GM19468 (cell line): ENCODE data around the gene TMEM209.
"Not testable (repeated sequence)": the region's sequence is repeated elsewhere in the genome, so short reads cannot be mapped to it uniquely, and the experiment has no call there.

ENCODE experiments used
- ATAC-seq: cut with Tn5 transposase; IDR thresholded peaks from one replicate; pipeline ENCODE4 v1.9.1; 2021; ENCODE audit warnings: mild to moderate bottlenecking, moderate library complexity, moderate number of reproducible peaks; ENCODE audit not compliant: unreplicated experiment; ENCODE audit errors: extremely low read depth

TMEM209 gene

DNA sequence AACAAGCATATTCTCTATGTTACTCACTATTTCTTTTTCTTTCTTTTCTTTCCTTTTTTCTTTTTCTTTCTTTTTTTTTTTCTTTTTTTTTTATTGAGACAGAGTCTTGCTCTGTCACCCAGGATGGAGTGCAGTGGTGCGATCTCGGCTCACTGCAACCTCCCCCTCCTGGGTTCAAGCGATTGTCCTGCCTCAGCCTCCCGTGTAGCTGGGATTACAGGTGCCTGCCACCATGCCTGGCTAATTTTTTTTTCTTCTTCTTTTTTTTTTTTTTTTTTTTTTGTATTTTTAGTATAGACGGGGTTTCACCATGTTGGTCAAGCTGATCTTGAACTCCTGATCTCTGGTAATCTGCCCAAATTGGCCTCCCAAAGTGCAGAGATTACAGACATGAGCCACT, 59.1 kb downstream of the TMEM209 start:
- not testable (repeated sequence) for ATAC-seq

DNA sequence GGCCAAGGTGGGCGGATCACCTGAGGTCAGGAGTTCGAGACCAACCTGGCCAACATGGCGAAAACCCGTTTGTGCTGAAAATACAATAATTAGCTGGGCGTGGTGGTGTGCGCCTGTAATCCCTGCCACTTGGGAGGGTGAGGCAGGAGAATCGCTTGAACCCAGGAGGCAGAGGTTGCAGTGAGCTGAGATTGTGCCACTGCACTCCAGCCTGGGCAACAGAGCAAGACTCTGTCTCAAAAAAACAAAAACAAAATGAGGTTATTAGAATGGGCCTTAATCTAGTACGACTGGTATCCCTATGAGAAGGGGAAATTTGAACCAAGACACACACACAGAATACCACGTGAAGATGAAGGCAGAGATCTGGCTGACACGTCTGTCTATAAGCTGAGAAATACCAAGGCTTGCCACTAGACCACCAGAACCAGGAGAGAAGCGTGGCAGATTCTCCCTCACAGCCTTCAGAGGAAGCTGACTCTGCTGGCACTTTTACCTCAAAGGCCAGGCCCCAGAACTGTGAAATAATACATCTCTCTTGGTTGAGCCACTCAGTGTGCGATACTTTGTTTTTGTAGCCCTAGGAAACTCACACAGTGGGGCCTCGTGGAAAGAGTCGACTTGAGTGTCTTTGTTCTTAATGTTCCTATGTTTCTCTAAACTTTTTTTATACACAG, 59.6 kb downstream of the TMEM209 start:
- no peak for ATAC-seq

DNA sequence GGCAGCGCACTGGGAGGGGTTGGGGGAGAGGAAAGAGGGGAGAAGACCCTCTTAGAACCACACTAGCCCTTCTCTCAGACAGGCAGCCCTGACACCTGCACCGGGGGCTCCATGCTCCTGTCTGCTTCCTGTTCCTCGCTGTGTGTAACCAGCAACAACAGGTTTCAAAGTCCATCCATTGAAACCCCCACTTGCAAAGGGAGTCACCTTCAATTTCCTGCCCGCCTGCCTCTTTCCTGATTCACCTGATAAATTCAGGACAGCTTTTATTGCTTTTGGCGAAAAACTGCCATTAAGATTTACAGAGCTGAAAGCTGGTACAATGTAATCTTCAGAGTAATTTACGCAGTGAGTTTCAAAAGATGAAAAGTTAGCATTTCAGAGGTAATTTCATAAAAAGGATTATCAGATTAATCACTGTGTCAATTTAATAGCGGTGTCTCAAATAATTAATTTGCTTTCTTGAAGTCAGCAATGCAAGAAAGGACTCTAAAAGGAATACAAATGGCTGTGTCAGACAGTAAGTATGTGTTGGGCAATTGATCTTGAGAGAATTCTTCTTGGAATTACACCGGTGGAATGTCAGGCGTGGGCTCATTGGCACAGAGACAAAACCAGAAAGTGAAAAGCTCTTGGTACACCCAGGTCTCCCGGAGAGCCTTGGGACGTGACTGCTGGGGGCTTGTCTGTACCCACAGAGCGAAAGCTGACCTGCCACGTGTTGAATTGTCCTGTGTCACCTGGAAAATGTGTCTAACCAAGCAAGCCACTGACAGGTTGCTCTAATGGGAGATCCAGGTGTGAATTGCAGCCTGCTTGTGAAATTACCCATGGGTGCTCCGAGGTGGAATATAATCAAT, 60.7 kb downstream of the TMEM209 start:
- no peak for ATAC-seq

DNA sequence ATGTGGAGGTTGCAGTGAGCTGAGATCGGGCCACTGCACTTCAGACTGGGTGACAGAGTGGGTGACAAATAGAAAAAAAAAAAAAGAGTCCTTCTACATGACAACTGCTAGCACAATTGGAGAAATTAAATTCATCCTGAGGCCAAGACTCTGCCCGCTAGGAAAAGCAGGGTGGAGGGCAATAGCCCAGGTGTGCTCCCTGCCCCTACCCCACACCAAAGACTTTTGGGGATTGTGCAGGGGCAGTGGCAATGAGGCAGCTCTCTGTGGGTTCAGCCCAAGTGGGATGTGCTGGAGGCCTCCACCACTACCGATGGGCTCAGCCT, 61.3 kb downstream of the TMEM209 start:
- ATAC-seq: no peak

DNA sequence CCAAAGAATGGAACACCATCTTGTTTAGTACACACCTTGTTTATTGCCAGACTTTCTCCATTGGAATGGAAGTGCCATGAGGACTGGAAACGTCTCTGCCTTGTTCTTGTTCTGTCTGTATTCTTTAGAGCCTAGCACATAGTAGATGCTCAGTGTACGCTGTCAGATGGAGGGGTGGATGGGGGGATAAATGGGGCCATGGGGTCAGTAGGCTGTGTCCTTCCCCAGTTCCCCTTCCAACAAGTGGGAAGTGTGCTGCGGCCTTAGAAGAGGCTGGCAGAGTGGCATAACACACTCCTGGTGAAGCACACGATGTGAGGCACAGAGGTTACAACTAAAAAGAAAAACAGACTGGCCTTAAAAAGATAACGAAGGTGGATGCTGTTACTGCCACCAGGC, 61.9 kb downstream of the TMEM209 start:
- no peak for ATAC-seq

DNA sequence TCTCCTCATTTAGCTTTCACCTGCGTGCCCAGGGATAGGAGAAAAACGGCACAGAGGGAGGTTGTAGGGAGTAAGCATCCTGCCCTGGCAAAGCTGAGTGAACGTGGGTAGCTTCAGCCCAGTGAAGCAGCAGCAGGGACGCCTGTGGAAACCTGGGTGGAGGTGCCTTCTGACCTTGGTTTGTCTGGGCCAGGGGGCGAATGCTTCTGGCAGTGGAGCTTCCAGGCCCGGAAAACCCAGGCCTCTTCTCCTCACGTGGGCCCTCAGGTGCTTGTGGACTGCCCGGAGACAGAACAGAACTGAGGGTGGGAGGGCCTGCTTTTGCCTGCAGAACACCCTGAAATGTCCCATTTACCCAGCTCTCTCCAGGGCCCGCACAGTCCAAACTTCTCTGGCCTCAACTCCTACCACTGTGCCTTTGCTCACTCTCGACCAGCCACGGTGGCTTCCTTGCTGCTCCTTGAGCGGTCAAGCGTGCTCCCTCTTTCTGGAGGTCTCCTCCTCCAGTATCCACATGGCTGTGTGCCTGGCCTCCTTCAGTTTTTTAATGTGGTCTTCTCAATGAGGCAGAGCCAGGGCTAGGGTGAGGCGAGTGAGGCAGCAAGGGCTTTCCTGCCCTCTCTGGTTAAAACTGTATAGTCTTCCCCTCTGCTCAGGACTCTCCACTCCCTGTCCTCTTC, 62.4 kb downstream of the TMEM209 start:
- no peak for ATAC-seq

DNA sequence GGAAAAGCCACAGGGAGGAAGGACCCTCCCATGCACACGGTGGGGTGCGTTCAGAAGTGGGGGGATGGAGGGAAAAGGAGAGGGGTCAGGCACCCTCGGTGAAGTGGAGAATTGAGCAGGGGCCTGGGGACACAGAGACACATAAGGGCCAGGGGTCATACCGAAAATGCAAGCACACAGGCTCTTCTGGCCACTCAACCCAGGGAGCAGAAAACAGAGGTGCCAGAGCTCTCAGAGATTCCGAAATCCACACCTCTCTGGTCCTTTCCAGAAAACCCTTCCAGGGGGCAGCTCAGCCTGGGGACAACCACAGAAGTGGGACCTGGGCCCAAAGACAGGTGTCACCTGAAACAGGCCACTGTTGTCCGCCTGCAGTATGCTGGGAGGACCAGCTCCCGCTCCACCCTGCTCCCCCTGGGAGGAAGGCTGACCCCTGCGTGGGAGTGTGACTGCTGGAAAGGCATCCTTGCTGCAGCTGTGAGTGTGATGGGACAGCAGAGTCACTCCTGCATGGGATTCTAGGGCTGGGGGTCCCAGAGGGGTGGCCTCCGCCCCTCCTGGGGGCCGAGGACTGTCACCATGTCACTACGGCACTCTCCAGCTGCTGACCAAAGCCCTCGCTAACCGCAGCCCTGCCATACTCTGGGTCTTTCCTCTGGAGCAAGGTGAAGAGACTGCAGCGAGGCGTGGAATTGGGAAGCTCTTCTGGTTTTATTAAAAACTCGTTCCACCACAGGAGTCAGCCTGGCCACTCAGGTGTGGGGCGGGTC, 63.1 kb downstream of the TMEM209 start:
- ATAC-seq: no peak

DNA sequence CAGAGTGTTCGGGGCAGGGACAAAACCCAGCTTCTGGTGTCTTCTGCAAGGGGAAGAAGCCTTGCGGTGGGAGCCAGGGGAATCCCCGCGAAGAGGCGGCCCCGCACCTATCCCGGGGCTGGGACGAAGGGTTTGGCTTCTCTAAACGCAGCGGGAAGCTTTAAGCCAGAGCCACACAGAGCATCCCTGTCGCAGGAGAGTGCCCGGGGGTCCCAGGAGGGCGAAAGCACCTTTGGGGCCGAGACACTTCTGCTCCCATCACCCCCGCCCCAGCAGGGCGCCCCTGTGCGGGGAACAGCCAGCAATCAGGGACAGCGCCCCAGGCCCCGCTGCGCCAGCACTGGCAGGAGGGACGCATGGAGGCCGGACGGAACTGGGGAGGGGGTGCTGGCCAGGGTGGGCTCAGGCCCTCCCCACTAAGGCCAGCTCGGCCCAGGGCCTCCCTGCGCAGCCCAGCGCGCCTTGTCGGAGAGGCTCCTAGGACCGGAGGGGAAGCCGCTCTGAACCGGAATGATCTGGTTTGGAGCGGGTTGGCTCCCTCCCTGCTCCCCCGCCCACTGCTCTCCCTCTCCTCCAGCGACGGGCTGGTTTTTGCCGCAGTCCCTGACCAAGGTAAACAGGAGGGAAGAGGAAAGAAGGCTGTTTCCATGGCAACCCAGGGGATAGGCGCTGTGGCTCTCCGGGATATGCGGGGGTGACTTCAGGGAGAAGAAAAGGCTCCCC, 63.9 kb downstream of the TMEM209 start:
- ATAC-seq: no peak

DNA sequence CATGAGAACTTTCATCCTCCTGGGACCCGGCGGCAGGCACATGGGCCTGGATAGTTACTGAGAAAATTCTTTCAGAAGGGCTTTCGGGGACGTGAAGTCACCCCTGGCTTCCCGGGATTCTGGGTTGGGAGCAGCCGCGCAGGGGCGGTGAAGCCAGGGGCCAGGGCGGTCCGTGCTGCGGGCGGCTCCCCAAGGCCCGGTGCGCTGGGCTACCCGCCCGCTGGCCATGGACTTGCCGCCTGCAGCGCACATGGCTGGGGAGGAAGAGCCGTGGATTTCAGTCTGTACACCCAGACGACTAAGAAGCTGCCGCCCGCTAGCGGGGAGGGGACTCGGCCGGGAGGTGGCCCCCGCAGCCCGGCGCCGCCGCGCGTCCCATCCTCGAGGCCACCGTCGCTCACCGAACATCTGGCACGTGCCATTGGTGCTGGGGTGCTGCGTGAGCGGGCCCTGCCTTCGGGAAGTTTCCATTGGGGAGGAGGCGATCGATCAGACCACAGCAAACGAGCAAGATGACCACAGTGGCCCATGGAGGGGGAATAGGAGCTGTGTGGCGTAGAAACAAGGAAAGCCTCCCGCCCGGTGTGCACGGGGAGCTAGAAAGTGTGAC, 64.5 kb downstream of the TMEM209 start:
- no peak for ATAC-seq

DNA sequence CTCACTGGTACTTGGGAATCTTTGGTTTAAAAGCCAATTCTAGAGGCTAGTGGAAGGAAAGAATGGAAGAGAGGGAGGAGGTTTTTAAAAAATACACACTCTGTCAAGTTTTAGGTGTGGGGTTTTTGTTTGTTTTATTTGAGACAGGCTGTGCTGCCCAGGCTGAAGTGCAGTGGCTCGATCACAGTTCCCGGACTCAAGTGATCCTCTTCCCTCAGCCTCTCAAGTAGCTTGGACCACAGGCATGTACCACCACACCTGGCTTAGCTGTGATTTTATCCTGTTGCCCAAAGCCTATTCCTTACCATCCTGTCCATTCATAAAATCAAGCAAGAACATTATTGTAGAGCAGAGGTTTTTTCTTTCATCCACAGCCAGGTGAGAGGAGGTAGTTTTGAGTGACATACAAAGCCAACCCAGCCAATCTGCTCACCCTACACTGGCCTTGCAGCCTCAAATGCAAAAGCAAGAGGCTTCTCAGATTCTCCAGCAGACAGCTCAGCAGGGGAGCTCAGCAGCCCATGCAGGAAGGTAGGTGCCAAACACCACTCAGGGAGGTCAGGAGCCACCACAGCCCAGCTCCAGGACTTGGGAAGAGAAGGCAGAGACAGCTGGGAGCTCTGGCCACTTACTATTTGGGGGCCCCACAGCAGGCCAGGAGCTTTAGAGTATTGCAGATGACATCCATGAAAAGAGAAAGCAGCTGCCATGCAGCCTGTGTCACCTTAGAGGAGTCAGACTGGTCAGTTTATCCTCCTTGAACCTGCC, 65.8 kb downstream of the TMEM209 start:
- no peak for ATAC-seq

DNA sequence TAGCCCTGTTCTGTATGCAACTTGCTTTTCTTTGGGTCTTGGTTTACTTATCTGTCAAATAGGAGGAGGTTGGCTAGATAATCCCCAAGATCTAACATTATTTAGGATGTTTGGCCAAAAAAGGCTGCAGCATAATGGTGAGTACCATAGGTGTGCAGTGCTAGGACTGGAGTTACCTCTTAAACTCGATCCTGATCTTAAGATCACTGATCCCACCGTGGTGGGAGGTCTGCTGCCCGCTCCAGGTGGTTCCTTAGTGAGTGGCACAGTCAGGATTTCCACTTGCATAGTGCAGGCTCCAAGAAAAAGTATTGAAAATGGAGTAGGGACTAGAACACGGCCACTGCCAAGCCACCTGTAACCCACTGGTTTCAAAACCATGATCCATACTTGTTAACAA, 68.0 kb downstream of the TMEM209 start:
- no peak for ATAC-seq

DNA sequence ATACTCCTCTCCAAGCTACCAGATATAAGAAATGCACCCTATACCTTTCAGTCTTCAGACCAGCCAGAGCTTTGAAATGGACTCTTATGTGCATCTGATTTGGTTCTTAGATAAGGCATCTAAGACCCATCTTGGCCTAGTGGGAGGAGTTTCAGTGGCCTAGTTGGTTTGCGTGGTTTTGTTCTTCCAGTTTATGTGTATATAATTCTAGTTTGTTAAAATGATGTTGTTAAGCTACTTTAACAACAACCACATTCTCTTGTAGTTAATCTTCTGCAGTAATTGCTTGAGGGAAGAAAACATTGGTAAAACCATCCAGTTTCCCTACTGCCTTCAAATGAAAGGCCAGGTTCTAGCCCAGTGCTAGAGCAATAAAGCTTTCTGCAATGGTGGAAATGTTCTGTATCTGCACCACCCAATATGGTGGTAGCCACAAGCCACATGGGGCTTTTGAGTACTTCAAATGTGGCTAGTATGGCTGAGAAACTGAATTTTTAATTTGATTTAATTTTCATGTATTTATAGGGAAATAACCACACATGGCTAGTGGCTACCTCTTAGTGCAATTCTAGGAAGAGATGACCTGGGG, 68.5 kb downstream of the TMEM209 start:
- ATAC-seq: no peak

DNA sequence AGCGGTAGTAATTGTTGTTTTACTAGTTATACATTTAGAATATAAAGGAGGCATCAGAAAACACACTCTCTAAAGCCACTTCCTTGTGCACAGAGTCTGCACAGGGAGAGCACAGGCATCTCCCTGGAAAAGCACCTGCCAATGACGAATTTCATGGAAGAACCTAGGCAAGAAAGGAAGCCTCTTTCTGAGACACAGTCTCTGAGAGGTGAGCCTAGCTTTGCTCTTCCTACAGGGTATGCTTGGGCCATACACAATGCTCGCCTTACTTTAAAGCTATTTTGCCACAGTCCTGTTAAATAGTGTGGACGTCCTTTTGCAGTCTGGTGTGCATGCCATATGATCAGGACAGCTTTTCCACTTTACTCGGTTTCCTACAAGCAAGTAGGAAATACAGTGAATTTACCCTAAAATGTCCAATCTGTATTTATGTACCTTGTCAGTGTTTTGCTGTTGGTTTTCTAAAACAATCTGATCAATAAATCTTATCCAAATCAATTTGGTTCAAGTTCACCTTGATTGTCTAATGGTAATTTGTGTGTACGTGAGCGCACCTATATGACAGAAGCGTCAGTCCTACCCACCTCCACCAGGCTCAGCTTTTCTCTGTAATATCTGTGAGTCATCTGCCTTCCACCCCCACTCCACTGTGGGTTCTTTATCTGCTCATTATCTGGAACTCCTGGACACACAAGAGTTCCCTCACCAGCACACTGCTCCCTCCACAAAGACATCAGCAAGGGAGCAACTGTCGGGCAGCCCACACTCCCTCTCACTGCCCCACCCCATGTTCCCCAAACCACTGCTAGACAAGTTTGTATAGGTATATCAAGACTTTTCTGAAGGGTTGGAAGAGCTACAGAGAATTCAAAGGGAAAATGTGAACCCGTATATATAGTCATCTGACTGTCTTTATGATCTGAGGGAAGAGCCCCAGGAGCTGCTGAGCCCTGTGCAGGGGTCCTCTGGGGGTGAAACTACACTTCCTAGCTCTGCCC, 69.7 kb downstream of the TMEM209 start:
- no peak for ATAC-seq

DNA sequence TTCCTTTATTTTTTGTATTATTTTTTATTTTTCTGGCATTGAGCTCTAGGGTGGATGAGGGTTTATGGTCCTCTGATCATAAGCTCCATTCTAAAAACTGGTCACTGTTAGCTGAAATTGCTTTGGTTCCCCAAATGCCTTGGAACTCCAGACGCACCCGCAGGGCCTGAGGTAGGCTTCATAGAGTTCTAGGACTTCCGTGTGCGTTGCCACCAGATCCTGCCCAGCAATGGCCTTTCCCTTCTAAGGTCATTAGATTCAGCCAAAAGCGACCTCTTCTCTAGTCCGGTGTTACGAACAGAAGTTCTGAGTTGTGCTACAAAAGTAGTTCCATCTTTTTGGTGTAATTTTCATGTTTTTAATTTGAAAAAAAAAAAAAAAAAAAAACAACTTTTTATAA, 70.5 kb downstream of the TMEM209 start:
- ATAC-seq: no peak

DNA sequence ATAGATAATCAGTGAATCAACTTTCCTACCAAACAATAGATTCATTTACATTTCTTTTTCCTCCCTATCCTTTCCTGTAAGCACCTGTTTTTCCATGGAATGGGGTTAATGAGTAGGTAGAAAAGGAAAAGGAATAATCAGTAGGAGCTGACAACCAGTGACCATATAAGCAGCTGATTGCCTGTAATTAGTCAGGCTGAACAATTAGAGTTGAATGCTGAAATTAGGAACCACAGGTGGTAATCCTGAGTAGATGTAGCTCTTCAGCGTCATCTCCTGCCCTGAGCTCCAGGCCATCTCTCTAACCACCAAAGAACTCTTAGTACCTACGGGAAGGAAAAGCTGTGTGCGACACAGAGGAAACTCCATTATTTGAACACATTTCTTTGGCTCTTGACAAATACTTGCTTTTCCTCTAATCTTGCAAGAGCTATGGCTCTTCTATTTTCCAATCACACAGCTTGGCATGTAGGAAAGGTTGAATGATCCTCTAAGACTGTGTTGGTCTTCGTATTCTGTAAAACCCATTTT, 71.0 kb downstream of the TMEM209 start:
- no peak for ATAC-seq

DNA sequence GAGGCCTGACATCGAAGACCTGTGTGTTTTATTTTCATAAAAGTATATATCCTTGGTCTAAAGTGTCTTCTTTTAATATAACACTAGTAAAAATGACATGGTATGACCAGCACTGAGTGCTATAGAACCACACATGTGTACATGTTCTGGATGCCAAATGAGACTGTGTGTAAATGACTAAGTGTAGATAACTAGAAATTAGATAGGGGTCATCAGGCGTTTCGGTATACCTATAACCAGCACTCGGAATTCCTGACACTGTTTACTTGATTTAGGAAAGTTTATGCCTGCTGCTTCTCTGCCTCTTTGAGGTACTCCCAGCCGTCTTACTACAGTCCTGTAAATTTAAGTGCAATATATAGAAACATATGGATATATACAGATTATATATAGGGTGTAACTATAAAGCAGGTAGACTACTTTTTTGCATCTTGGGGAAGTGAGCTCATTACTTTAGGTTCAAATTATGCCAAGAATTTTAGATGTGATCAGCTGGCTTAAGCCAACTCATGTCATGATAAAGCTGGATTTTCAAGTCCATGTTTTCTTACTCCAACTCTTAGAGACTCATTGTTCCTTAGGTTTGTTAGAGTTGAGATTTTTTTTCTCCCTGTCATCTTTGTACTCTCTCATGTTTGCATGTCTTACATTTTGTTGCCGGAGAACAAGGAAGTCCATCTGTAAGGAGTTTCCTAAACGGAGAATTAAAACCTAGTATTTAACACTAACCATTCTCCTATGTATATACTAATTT, 72.0 kb downstream of the TMEM209 start:
- no peak for ATAC-seq
